Spleen (tissue), 11 donors: Measurements from ENCODE around the gene INTS3. TPM values are rescaled to one million over a fixed set of nuclear protein-coding genes. Genes with fewer than 3 reads are reported as not detected.

ENCODE experiments used
- DNase-seq: peaks from one replicate; pipeline ENCODE4 v3.0.0-alpha.2; 2020
- H3K27ac ChIP-seq, 8 donors: fragments of 200-600 bp; sonication (generic) in 7 of 8; 1 replicate in 4 of 8; 2 replicates in 4 of 8; pipeline versions ENCODE4 v1.5.0 to v1.8.0; 2016 to 2021; ENCODE audit warnings: inconsistent platforms in 4 of 8, mild to moderate bottlenecking in 4 of 8, moderate library complexity in 1 of 8
- H3K27me3 ChIP-seq, 7 donors: fragments of 200-600 bp; sonication (generic) in 6 of 7; replicated peaks in 1 of 7; 1 replicate in 4 of 7; 2 replicates in 3 of 7; pipeline versions ENCODE4 v1.5.0 to v1.8.0; 2016 to 2021; ENCODE audit warnings: inconsistent platforms in 3 of 7, mild to moderate bottlenecking in 1 of 7
- H3K36me3 ChIP-seq, 6 donors: fragments of 200-600 bp; sonication (generic) in 5 of 6; 1 replicate in 4 of 6; 2 replicates in 2 of 6; pipeline versions ENCODE4 v1.5.0 to v1.8.0; 2016 to 2021; ENCODE audit warnings: inconsistent platforms in 2 of 6
- H3K4me1 ChIP-seq, 6 donors: fragments of 200-600 bp; sonication (generic) in 5 of 6; 1 replicate in 3 of 6; 2 replicates in 3 of 6; pipeline versions ENCODE4 v1.5.0 to v1.8.0; 2016 to 2021; ENCODE audit warnings: inconsistent platforms in 3 of 6
- H3K4me3 ChIP-seq, 8 donors: fragments of 200-600 bp; sonication (generic) in 7 of 8; 1 replicate in 4 of 8; 2 replicates in 4 of 8; pipeline versions ENCODE4 v1.5.0 to v1.8.0; 2016 to 2021; ENCODE audit warnings: inconsistent platforms in 4 of 8, mild to moderate bottlenecking in 4 of 8, moderate library complexity in 2 of 8
- H3K9me3 ChIP-seq, 8 donors: fragments of 200-600 bp; sonication (generic) in 7 of 8; 1 replicate in 4 of 8; 2 replicates in 4 of 8; pipeline versions ENCODE4 v1.5.0 to v1.8.0; 2016 to 2021; ENCODE audit warnings: inconsistent platforms in 4 of 8
- POLR2A ChIP-seq, 3 donors: fragments of 450-650 bp; IDR thresholded peaks; one replicate each; pipeline ENCODE4 v1.5.1; 2017; ENCODE audit warnings: antibody characterized with exemption in 3 of 3, mild to moderate bottlenecking in 1 of 3
- POLR2AphosphoS5 ChIP-seq, 3 donors: sonication (generic); formaldehyde crosslinking; IDR thresholded peaks; one replicate each; pipeline ENCODE4 v1.5.1; 2017; ENCODE audit warnings: antibody characterized with exemption in 3 of 3
- WGBS, 5 donors: extraction: QIAGEN DNeasy Blood & Tissue Kit in 3 of 5; methylation state at CpG; one replicate each; pipeline versions ENCODE4 v1.1.5 to v1.1.7; 2013 to 2018; 5-methylcytosine and 5-hydroxymethylcytosine counted together
- intact Hi-C: fragments of 100-400 bp; cut with DNase I; formaldehyde crosslinking; loops from one replicate; pipeline ENCODE4 v1.15.0; 2023; ENCODE audit warnings: low total_unique reads
- polyA plus RNA-seq, 3 donors: library from polyadenylated mRNA; stranded (reverse); fragments of 200-250 nt; gene quantifications; one replicate each; pipeline ENCODE4 v1.2.1, GENCODE V29; 2013
- total RNA-seq, 7 donors: library from RNA; depleted of rRNA in 3 of 7; stranded (reverse); fragments of >200 nt in 3 of 7; fragmentation: NEBNext Ultra II Directional in 4 of 7; extraction: Animal tissue kit (Norgen Biotek cat#: 25700) in 4 of 7; gene quantifications; one replicate each; pipeline versions ENCODE4 v1.1.0 to v1.2.1, GENCODE V29; 2016 to 2021
- TF ChIP-seq, protein P1 (sequence below), 11 experiments: fragments of 200-600 bp in 7 of 11; fragments of 450-650 bp in 4 of 11; sonication (generic) in 4 of 11; IDR thresholded peaks in 8 of 11; conservative IDR thresholded peaks in 3 of 11; 1 replicate in 7 of 11; 2 replicates in 4 of 11; pipeline versions ENCODE4 v1.4.0 to v1.8.0; 2016 to 2021; ENCODE audit warnings: antibody characterized with exemption in 11 of 11, inconsistent platforms in 4 of 11, mild to moderate bottlenecking in 1 of 11
- donor health status: healthy with polysubstance abuse.
- donor health status: DM: no; HTN: no; CAD: no; lungs with moderate emphysema.
- donor health status: DM: no; HTN: no; CAD: no.
- donor health status: Bipolar disorder and iron deficiency.
- donor health status: healthy.
- donor health status: DM: no; HTN: no; CAD: no.
- donor health status: DM: yes; HTN: yes; CAD: no.

Gene INTS3
- total and polyA plus RNA-seq, 10 donors = 24.7 to 66.2 (median 47.9) TPM

DNA sequence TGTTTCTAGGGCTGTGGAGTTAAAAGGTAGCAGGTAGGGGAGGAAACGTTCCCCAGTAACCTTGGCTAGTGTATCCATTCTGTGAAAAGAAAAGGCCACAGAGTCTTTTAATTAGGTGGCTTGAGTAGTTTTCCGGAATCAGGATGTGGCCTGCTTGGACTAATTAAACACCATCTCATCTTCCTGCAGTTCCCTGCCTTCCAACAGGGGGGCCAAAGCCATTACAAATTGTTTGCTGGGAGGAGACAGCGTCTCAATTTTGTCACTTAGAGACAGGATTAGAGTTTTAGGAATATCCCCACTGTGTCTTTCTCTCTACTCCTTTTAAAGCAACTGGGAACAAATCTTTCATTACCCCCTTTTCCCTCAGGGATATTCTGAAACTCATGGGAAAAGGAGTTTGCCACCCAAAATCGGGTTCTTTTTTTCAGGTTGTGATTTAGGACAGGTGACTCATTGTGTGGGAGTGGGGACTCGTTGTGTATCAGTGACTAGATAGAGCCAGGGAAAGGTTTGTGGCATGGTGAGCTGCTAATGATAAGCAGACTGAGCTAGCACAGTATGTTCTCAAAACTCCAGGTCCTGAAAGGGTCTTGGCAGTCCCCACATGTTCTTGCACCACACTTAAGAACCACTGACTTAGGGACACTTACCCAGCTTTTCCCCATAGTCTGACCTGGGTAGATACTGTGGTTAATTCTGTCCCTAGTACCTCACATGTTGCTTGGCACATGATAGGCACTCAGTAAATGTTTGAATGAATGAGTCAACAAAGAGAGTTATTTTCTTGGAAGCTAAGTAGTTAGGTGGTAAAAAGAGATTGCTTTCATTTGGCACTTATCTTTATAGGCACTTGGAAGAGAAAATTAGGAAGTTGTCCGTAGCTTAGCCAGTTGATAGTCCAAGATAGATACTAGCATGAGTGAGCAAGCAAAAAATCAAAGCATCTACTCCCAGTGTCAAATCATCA, 22.5 kb downstream of the INTS3 start:
- 73 to 84% (median 79%) methylated on average over 6 of the region's 6 CpGs for WGBS, 5 donors
- no peaks in the 10 kb centered on the region for H3K27me3 ChIP-seq
- peaks cover 0 to 21% (median 4%) of the 10 kb centered on the region in 6 donors for H3K4me1 ChIP-seq
- intact Hi-C loops = no loop called here
- TF ChIP-seq, protein P1, sequence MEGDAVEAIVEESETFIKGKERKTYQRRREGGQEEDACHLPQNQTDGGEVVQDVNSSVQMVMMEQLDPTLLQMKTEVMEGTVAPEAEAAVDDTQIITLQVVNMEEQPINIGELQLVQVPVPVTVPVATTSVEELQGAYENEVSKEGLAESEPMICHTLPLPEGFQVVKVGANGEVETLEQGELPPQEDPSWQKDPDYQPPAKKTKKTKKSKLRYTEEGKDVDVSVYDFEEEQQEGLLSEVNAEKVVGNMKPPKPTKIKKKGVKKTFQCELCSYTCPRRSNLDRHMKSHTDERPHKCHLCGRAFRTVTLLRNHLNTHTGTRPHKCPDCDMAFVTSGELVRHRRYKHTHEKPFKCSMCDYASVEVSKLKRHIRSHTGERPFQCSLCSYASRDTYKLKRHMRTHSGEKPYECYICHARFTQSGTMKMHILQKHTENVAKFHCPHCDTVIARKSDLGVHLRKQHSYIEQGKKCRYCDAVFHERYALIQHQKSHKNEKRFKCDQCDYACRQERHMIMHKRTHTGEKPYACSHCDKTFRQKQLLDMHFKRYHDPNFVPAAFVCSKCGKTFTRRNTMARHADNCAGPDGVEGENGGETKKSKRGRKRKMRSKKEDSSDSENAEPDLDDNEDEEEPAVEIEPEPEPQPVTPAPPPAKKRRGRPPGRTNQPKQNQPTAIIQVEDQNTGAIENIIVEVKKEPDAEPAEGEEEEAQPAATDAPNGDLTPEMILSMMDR (IDR thresholded peaks at IDR 0.05 in 8 of 11, conservative IDR thresholded peaks at IDR 0.05 in 3 of 11) = no peak
- TF ChIP-seq POLR2A (IDR thresholded peaks at IDR 0.05) = no peak
- no peak for TF ChIP-seq POLR2AphosphoS5 (IDR thresholded peaks at IDR 0.05)
- peak overlapping the region in 1 of 8 donors; percentile 17 for H3K27ac ChIP-seq
- DNase-seq = no peak
- H3K4me3 ChIP-seq = no peak overlapping the region
- no peaks in the 10 kb centered on the region for H3K9me3 ChIP-seq
- peaks cover 0 to 98% (median 77%) of the 10 kb centered on the region in 6 donors for H3K36me3 ChIP-seq

GRCh38 chr1:153752072-153752471, 24.2 kb downstream of the INTS3 start:
- DNase-seq = no peak
- WGBS, 5 donors = 88 to 92% (median 90%) methylated on average over 2 of the region's 2 CpGs
- Histone ChIP-seq H3K36me3 (peaks cover 0 to 98% (median 81%) of the 10 kb centered on the region in 6 donors), H3K27me3 (no peaks in the 10 kb centered on the region), H3K4me3 (no peak overlapping the region), H3K4me1 (peaks cover 0 to 21% (median 4%) of the 10 kb centered on the region in 6 donors), H3K9me3 (no peaks in the 10 kb centered on the region), H3K27ac (no peak overlapping the region)
- intact Hi-C loops = no loop called here
- no peak for TF ChIP-seq POLR2A (IDR thresholded peaks at IDR 0.05)
- TF ChIP-seq, protein P1 (IDR thresholded peaks at IDR 0.05 in 8 of 11, conservative IDR thresholded peaks at IDR 0.05 in 3 of 11) = no peak
- TF ChIP-seq POLR2AphosphoS5 (IDR thresholded peaks at IDR 0.05) = no peak

DNA sequence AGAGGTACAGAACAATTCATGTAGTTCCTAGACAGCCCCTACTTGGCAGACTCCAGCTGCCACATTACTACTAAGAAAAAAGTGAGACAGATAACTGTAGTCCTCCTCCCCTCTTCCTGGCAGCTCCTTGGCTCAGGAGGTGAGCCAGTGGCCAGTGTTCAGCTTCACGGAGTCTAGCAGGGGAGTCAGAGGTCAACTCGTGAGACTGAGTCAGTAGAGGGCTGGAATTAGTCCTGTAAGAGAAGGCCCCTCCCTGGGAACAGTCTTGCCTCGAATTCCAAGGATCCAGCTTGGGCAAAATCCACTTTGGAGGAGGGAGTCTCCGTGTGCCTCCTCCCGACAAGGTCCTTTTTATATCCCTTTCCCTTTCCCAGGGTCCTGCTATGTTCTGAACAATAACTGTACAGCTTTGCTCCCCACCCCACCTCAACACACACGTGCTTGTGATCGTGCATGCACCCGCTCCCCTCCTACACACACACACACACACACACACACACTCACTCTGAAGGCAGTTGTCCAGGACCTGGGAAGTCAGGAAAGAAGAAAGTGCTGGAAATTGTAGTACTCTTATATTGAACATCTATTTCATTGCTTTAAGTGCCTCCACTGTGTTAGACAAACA, 24.8 kb downstream of the INTS3 start:
- H3K36me3 ChIP-seq = peaks cover 0 to 98% (median 80%) of the 10 kb centered on the region in 6 donors
- WGBS, 5 donors = 81 to 90% (median 87%) methylated on average over 8 of the region's 8 CpGs

DNA sequence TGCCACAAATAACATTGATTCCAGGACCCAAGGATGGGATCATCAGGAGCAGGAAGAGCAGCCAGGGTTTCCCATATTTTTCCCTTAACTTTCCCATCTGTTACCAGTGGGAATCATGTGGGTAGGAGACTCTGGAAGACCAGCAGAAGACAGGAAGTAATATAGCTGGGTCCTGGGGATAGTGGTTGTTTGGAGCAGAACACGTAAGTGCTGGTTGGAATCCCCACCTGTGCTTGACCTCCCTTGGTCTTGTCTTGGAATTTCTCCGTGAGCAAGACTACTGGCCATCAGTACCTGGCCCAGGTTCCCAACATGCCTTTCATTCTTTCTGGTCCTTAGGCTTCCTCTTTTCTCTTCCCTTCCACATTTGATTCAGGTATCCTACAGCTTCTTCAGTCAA, 26.4 kb downstream of the INTS3 start:
- H3K9me3 ChIP-seq = no peaks in the 10 kb centered on the region
- no peak for DNase-seq
- H3K27ac ChIP-seq = no peak overlapping the region
- peaks cover 0 to 98% (median 84%) of the 10 kb centered on the region in 6 donors for H3K36me3 ChIP-seq
- TF ChIP-seq POLR2AphosphoS5 (IDR thresholded peaks at IDR 0.05) (no peak), POLR2A (IDR thresholded peaks at IDR 0.05) (no peak)
- TF ChIP-seq, protein P1 (IDR thresholded peaks at IDR 0.05 in 8 of 11, conservative IDR thresholded peaks at IDR 0.05 in 3 of 11) = no peak
- H3K4me3 ChIP-seq = no peak overlapping the region
- no peaks in the 10 kb centered on the region for H3K27me3 ChIP-seq
- 89 to 100% (median 98%) methylated on average over 2 of the region's 2 CpGs for WGBS, 5 donors
- H3K4me1 ChIP-seq = peaks cover 0 to 17% (median under 1%) of the 10 kb centered on the region in 6 donors
- intact Hi-C loops = no loop called here

More for the DNA sequence above, 24.8 kb downstream of the INTS3 start:
- no peaks in the 10 kb centered on the region for H3K27me3 ChIP-seq
- H3K27ac ChIP-seq = no peak overlapping the region
- H3K4me3 ChIP-seq = no peak overlapping the region
- H3K4me1 ChIP-seq = peaks cover 0 to 21% (median 4%) of the 10 kb centered on the region in 6 donors
- intact Hi-C loops = no loop called here
- TF ChIP-seq POLR2A (IDR thresholded peaks at IDR 0.05) = no peak
- no peaks in the 10 kb centered on the region for H3K9me3 ChIP-seq
- peak; percentile 18 for DNase-seq
